HG03439 (cell line): Measurements from ENCODE around the gene DCAF6.

ENCODE experiments used
- ATAC-seq: cut with Tn5 transposase; IDR thresholded peaks from one replicate; pipeline ENCODE4 v1.9.1; 2021; ENCODE audit warnings: mild to moderate bottlenecking, moderate library complexity; ENCODE audit not compliant: unreplicated experiment

The DCAF6 gene

GRCh38 chr1:168083456-168084325 lies 147.2 kb downstream of the DCAF6 start:
- no peak for ATAC-seq

DNA sequence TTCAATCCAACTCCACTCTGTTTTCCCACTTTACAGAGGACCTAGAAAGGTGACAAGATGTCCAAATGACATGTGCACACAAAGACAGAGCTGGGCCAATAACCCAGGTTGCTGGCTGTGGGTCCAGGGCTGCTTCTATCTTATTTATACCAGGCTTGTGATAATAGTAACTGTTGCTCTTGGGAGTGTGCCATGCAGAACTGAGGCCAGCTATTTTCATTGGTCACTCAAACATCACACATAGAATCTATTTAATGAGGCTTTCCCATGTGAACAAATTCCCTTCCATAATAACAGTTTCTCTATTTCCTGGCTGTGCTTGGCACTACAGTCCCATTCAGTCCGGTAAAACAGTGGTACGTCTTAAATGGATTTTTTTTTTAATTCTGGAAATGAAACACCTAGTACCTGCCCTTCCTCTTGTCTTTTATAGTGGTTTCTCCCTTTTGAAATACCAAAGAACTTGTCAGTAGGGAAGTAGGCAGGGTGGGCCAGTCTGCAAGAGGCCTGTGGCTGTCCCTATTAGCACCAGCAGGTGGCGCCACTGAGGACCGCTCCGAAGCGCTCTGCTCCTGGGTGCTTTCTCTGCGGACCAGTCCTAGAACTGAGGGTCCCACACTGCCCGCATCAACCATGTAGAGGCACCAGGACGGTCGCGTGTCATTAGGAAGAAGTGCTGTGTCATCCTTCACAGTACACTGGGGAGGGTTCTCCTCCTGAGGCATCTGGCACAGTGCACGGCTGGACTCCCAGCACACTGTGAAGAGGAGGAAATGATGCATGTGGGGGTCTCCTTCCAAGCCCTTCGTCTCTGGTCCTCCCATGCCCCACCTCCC lies 148.1 kb downstream of the DCAF6 start:
- ATAC-seq, result no peak

DNA sequence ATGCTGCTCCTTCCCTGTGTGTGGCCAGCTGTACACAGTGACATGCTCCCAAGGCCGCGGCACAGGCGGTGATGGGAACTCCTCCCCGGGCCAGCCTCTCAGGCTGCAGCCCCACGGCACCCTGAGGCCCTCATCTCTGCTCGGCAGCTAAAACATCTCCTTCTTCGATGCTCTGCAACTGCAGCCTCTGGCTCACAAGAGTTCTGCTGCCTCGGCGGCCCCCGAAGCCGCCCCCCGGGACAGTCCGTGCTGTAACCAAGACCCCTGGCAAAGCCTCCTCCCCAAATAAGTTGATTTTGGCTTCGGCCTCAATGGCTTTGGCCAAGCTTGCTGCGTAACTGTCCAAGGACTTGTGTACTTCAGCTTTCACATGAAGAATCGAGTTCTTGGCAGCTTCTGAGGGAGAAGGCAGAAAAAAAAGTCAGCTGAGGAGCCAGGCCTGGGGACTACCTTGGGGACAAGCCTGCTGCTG lies 149.0 kb downstream of the DCAF6 start:
- no peak for ATAC-seq

DNA sequence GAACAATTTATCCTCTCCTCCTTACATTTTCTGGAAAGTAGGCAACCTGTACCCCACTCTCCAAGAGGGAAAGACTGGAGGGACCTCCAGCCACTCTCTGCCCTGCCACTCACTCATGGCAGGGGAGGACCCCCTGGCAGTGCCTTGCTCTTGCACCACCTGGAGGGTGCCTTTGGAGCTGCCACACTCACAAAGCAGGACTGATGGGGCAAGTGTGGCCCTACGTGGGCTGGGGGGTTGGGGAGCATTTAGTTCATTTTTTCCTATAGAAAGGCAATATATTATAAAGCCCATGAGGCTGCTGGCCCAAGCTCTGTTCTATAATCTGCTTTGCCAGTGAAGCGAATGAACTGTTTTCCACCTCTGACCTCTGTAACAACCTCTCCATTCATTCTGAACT lies 150.0 kb downstream of the DCAF6 start:
- no peak for ATAC-seq

- ATAC-seq, result no peak
Measured at GRCh38 chr1:168087696-168088095, 151.2 kb downstream of the DCAF6 start.

GRCh38 chr1:168088511-168089325 lies 152.2 kb downstream of the DCAF6 start:
- no peak for ATAC-seq

DNA sequence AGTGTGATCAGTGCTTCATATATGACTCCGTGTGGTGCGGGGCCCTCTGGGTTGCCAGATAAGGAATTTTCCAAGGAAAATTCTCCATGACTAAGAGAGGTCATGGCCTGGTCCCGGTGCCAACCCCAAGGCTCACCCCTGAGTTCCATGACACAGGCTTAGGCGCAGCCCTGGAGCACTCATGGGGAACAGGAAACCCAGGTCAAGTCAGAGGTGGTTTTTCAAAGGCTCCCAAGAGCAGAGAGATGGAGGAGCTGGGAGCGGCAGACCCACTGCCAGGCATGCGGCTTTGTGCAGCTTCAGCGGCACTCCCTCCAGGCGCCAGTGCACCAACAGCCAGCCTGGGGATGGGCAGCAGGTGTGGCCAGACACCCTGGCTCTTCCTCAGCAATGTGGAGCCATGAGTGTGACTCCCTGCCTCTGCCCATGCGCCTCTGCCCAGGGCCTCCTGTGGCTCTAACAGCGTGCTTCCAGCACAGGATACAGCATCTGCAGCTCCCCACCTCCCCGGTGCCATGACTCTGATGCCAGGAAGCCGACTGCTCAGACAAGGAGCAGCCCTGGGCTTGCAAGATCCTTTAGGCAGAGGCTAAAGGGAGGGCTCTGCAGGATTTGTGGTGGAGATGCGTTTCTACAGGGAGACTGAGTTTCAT lies 153.0 kb downstream of the DCAF6 start:
- no peak for ATAC-seq

- no peak for ATAC-seq
Measured at GRCh38 chr1:168089979-168090337, 153.5 kb downstream of the DCAF6 start.

DNA sequence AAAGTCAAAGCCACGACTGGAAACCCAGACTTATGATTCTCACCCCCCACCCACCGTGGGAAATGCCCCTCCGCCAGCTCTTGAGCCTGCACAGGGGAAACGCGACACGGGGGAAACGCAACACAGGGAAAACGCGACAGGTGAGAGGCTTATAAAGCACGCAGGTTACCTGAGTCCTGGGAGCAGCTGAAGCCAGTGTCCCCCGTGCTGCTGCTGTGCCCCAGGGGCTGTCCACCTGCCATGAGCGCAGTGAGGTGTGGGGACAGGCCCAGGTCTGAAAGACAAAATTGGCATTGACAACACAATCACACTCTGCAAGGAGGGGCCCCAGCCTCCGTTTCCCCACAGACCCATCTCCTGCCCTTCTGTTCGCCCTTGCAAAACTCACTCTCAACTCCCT lies 153.9 kb downstream of the DCAF6 start:
- ATAC-seq, result no peak

DNA sequence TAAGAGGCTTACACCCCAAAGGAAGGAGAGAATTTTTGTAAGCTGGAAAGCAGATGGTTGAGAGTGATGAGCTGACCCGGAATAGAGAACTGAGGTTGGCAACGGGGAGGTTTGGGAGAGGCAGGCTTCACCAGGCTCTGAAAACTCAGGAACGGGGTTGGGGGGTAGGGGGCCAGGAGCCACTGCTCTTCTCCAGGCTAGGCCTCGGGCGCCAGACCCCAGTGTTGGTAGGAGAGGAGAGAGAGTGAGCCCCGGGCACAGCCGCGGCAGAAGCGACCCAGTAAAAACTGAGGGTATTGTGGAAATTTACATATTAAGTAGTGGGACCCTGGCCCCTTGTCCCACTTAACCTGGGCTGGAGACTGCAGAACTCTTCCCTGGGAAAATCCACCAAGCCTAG lies 154.6 kb downstream of the DCAF6 start:
- ATAC-seq, result no peak

GRCh38 chr1:168091720-168092550 lies 155.5 kb downstream of the DCAF6 start:
- ATAC-seq, result no peak

DNA sequence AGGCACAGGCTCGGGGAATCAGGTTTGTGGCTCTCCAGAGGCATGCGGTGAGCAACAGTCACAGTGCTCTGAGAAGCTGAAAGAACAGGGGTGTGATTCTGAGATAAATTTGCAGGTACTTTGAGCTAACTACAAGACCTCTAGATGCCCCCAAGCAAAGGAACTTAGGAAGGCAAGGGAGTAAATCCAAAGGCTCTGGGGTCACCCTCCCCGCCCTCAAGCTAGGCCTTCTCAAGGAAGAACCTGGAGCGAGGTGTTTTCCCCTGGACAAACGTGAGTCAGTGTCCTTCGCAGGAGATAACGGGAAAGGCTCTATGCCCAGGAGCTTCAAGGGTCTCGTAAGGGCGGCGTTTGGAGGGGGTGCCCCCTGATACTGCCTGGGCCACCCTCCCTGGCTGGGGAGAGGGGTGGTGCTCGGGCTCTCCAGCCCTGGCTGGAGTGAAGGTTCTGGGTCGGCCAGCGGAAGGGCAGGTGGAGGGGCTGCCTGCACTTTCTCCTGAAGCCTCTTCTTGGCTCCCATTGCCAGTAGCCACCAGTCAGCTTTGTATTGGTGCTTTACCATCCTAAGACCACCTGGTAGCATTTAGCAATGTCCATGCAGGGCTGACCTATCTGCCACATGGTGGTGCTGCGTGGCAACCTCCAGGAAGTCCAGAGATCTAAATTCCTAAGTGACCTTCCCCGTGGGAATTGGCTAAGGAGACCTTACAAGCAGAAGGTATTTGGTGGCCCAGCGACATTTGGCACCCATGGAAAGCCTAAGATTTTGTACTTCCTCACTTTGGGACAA lies 156.3 kb downstream of the DCAF6 start:
- no peak for ATAC-seq

GRCh38 chr1:168093616-168094015 lies 157.1 kb downstream of the DCAF6 start:
- ATAC-seq, result no peak

DNA sequence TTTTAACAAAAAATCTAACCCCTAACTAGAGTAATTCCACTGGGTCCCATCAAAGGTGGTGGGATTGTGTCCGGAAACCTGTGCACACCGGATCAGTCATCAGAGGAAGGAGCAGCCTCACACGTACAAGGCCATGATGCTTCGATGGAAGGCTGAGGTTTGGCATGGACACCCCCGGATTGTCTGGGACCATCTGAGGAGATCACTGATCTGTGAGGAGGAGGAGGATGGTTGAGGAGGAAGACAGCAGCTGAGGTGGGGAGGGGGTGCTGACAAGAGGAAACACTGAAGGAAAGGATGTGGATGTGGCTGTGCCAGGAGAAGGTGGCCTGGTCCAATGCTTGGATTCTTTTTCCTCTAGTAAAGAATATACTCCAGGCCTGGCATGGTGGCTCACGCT lies 159.0 kb downstream of the DCAF6 start:
- ATAC-seq, result no peak

- no peak for ATAC-seq
Measured at GRCh38 chr1:168096296-168097165, 160.0 kb downstream of the DCAF6 start.

GRCh38 chr1:168097921-168098528 lies 161.5 kb downstream of the DCAF6 start:
- ATAC-seq, result no peak

GRCh38 chr1:168098534-168099320 lies 162.2 kb downstream of the DCAF6 start:
- no peak for ATAC-seq
